HL-60 (cell line): ENCODE data around the gene RTP1.

Experiments used
- POLR2AphosphoS5 ChIP-seq: IDR thresholded peaks from 2 replicates; pipeline ENCODE4 v1.6.1; 2012; ENCODE audit warnings: low read depth
- TF ChIP-seq, protein P1 (sequence below): IDR thresholded peaks from one replicate; pipeline ENCODE4 v1.5.1; 2011; ENCODE audit warnings: low read length, control low read depth, inconsistent platforms; ENCODE audit not compliant: insufficient read depth

DNA sequence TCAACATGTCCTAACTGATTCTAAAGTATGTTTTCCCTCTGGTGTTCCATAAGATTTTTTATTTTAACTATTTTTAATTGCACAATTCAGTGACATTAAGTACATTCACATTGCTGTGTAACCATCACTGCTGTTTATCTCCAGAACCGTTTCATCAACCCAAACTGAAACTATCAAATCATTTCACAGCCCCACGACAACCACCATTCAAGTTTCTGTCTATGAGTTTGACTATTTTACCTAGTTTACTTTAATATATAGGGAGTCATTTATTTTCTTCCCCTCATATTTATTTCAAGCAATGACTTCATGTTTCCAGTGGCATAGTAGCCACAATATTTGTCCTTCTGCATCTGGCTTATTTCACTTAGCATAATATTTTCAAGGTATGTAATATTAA lies 8.4 kb downstream of the RTP1 start:
- no peak for TF ChIP-seq POLR2AphosphoS5
- TF ChIP-seq, protein P1, sequence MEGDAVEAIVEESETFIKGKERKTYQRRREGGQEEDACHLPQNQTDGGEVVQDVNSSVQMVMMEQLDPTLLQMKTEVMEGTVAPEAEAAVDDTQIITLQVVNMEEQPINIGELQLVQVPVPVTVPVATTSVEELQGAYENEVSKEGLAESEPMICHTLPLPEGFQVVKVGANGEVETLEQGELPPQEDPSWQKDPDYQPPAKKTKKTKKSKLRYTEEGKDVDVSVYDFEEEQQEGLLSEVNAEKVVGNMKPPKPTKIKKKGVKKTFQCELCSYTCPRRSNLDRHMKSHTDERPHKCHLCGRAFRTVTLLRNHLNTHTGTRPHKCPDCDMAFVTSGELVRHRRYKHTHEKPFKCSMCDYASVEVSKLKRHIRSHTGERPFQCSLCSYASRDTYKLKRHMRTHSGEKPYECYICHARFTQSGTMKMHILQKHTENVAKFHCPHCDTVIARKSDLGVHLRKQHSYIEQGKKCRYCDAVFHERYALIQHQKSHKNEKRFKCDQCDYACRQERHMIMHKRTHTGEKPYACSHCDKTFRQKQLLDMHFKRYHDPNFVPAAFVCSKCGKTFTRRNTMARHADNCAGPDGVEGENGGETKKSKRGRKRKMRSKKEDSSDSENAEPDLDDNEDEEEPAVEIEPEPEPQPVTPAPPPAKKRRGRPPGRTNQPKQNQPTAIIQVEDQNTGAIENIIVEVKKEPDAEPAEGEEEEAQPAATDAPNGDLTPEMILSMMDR, result no peak
